Measurements from ENCODE around the gene IER5L. TPM values are rescaled to one million over a fixed set of nuclear protein-coding genes. Genes with fewer than 3 reads are reported as not detected.

IER5L gene
- total and polyA plus RNA-seq, 9 of the 15 experiments (the other 6 are each of a cell fraction or from before 2014, with no cell fraction given): 0.14 to 11.9 (median 0.52) TPM

GRCh38 chr9:129177791-129178567 is at the start of gene IER5L (continued):
- no peak for TF ChIP-seq BCLAF1 (IDR thresholded peaks at IDR 0.05; ENCODE audit: borderline replicate concordance in 1 of 2, control insufficient read depth in 1 of 2, low read depth in 2 of 2, low read length in 1 of 2)
- peak; percentile 10; the same call in 1 of the 2 replicates for TF ChIP-seq BHLHE40 (IDR thresholded peaks at IDR 0.05; ENCODE audit: low read length)
- TF ChIP-seq GTF2E2 (tag; IDR thresholded peaks at IDR 0.05): peak; percentile 90
- peak; percentile 99 for TF ChIP-seq NFYB (IDR thresholded peaks at IDR 0.05; ENCODE audit: extremely low read depth, insufficient read length)
- TF ChIP-seq JUN (IDR thresholded peaks at IDR 0.05; ENCODE audit: borderline replicate concordance, low read depth, low read length): no peak; the same call in 1 of the 2 replicates
- no peak for TF ChIP-seq JUN (CRISPR knock-in tag; IDR thresholded peaks at IDR 0.05; ENCODE audit: borderline replicate concordance)
- peak; percentile 92 for TF ChIP-seq SP1 (CRISPR knock-in tag; IDR thresholded peaks at IDR 0.05)

Data from K562 (cell line).